K562 (cell line): Measurements from ENCODE around the gene CCDC186. TPM values are rescaled to one million over a fixed set of nuclear protein-coding genes. Genes with fewer than 3 reads are reported as not detected.

Source experiments
- ATAC-seq: fragments of 200-7000 bp; cut with Tn5 transposase; 3 replicates; pipeline ENCODE4 v1.9.1; 2020; ENCODE audit warnings: moderate library complexity
- BruUV-seq: library from RNA; stranded (reverse); fragments of 400-500 nt; replicated peaks from 2 replicates; lab custom pipeline; 2021; lab: Mats Ljungman, UMichigan
- CTCF ChIA-PET: fragments of 300-600 bp; formaldehyde crosslinking; extraction: SDS; loops from one replicate; lab custom pipeline; 2021; ENCODE audit warnings: low intra/inter-chr PET ratio; lab: Yijun Ruan, JAX
- POLR2A ChIA-PET: fragments of 300-600, 350-650 bp; sonication (Branson Sonifier 250); formaldehyde crosslinking; extraction: SDS; loops from one replicate; lab custom pipeline; 2021; ENCODE audit warnings: antibody characterized with exemption, inconsistent platforms; lab: Yijun Ruan, JAX
- DNase-seq, 4 experiments: peaks; one replicate each; pipeline versions ENCODE4 v3.0.0 to v3.0.0-alpha.2; 2011 to 2018; ENCODE audit warnings: low spot score in 3 of 4, mixed read lengths in 3 of 4; ENCODE audit errors: extremely low read depth in 1 of 4
- FAIRE-seq: peaks from 2 replicates; lab custom pipeline; 2011; peaks lifted over from hg19 to GRCh38; lab: Jason Lieb, UNC
- H2AFZ ChIP-seq: 2 replicates; pipeline ENCODE4 v1.6.0; 2011; ENCODE audit warnings: low read depth, low read length, control low read depth, inconsistent platforms
- H3K27ac ChIP-seq: fragments of 200-600 bp; 3 replicates; pipeline ENCODE4 v1.8.0; 2011; ENCODE audit warnings: low read depth, mild to moderate bottlenecking, control low read depth, inconsistent platforms, low read length, moderate library complexity, mixed read lengths; ENCODE audit errors: extremely low read depth
- H3K27me3 ChIP-seq, 2 experiments: fragments of 300-600 bp in 1 of 2; 2 replicates in 1 of 2; 3 replicates in 1 of 2; pipeline versions ENCODE4 v1.6.0 to v1.8.0; 2011; ENCODE audit warnings: inconsistent platforms in 2 of 2, low read length in 2 of 2, mild to moderate bottlenecking in 1 of 2, mixed read lengths in 1 of 2, moderate library complexity in 1 of 2; ENCODE audit not compliant: control insufficient read depth in 2 of 2, insufficient read depth in 2 of 2
- H3K36me3 ChIP-seq: fragments of 300-600 bp; 3 replicates; pipeline ENCODE4 v1.8.0; 2011; ENCODE audit warnings: mild to moderate bottlenecking, low read length, inconsistent platforms; ENCODE audit not compliant: control insufficient read depth, insufficient read depth
- H3K4me1 ChIP-seq, 2 experiments: fragments of 200-600 bp in 1 of 2; replicated peaks in 1 of 2; 2 replicates in 1 of 2; 3 replicates in 1 of 2; pipeline versions ENCODE4 v1.5.1 to v1.8.0; 2011; ENCODE audit warnings: inconsistent platforms in 2 of 2, low read length in 2 of 2, mild to moderate bottlenecking in 1 of 2, mixed read lengths in 1 of 2, moderate library complexity in 1 of 2; ENCODE audit not compliant: control insufficient read depth in 2 of 2, insufficient read depth in 2 of 2
- H3K4me2 ChIP-seq: 2 replicates; pipeline ENCODE4 v1.6.1; 2011; ENCODE audit warnings: low read length, control low read depth, inconsistent platforms, mixed read lengths; ENCODE audit not compliant: insufficient read depth
- H3K4me3 ChIP-seq: fragments of 200-600 bp; sonication (generic), shearing (Covaris generic); 2 replicates; pipeline ENCODE4 v1.5.1; 2016; ENCODE audit warnings: control low read depth, inconsistent platforms
- H3K79me2 ChIP-seq: fragments of 200-600 bp; 3 replicates; pipeline ENCODE4 v1.8.0; 2011; ENCODE audit warnings: low read length, inconsistent platforms; ENCODE audit not compliant: control insufficient read depth, insufficient read depth
- H3K9ac ChIP-seq, 2 experiments: 2 replicates each; pipeline versions ENCODE4 v1.6.0 to v1.6.1; 2011; ENCODE audit warnings: low read depth in 2 of 2, low read length in 2 of 2, control low read depth in 1 of 2, inconsistent platforms in 1 of 2, mild to moderate bottlenecking in 1 of 2, mixed read lengths in 1 of 2; ENCODE audit not compliant: insufficient read depth in 1 of 2
- H3K9me1 ChIP-seq: one replicate; pipeline ENCODE4 v1.6.0; 2011; ENCODE audit warnings: inconsistent platforms, mild to moderate bottlenecking, low read length, moderate library complexity; ENCODE audit not compliant: control insufficient read depth, insufficient read depth
- H3K9me3 ChIP-seq: replicated peaks from 2 replicates; pipeline ENCODE4 v1.5.1; 2011; ENCODE audit warnings: low read depth, low read length, inconsistent platforms; ENCODE audit not compliant: control insufficient read depth, insufficient read depth
- H4K20me1 ChIP-seq: replicated peaks from 2 replicates; pipeline ENCODE4 v1.6.1; 2011; ENCODE audit warnings: low read length, inconsistent platforms, mixed read lengths; ENCODE audit not compliant: control insufficient read depth, insufficient read depth
- DDX20 ChIP-seq: fragments of 450-650 bp; IDR thresholded peaks from 2 replicates; pipeline ENCODE4 v1.6.1; 2016; ENCODE audit warnings: missing genetic modification characterization, low read depth, mild to moderate bottlenecking, missing compliant biosample characterization, moderate library complexity
- DLX4 ChIP-seq: fragments of 250-450 bp; sonication (Bioruptor Pico); IDR thresholded peaks from 2 replicates; pipeline ENCODE4 v1.6.1; 2021; ENCODE audit warnings: mild to moderate bottlenecking
- DPF2 ChIP-seq: fragments of 450-650 bp; IDR thresholded peaks from 2 replicates; pipeline ENCODE4 v1.6.1; 2016
- GTF3C2 ChIP-seq: IDR thresholded peaks from 3 replicates; pipeline ENCODE4 v1.6.1; 2011; ENCODE audit warnings: borderline replicate concordance, mild to moderate bottlenecking, moderate library complexity; ENCODE audit not compliant: insufficient read length; ENCODE audit errors: extremely low read depth
- HBP1 ChIP-seq: fragments of 450-650 bp; formaldehyde crosslinking; IDR thresholded peaks from 2 replicates; pipeline ENCODE4 v1.4.0; 2022; ENCODE audit warnings: missing genetic modification characterization
- HDAC6 ChIP-seq: IDR thresholded peaks from 2 replicates; pipeline ENCODE4 v1.6.1; 2012; ENCODE audit warnings: low read depth, mild to moderate bottlenecking, control low read depth, inconsistent platforms, low read length, moderate library complexity
- MECOM ChIP-seq: fragments of 250-450 bp; sonication (Bioruptor Pico); IDR thresholded peaks from 2 replicates; pipeline ENCODE4 v1.8.0; 2022; ENCODE audit warnings: inconsistent platforms
- NR1H2 ChIP-seq: sonication (generic); formaldehyde crosslinking; IDR thresholded peaks from 2 replicates; pipeline ENCODE4 v1.4.0; 2020; ENCODE audit warnings: mild to moderate bottlenecking, missing genetic modification reagents
- SIX5 ChIP-seq, 2 experiments: IDR thresholded peaks; 2 replicates each; pipeline ENCODE4 v1.6.1; 2011; ENCODE audit warnings: low read length in 2 of 2, borderline replicate concordance in 1 of 2, low read depth in 1 of 2, mild to moderate bottlenecking in 1 of 2, moderate library complexity in 1 of 2; ENCODE audit not compliant: insufficient read depth in 1 of 2
- TOE1 ChIP-seq, 2 experiments: fragments of 450-650 bp in 1 of 2; sonication (generic) in 1 of 2; formaldehyde crosslinking in 1 of 2; IDR thresholded peaks; 2 replicates each; pipeline versions ENCODE4 v1.7.1 to v1.8.0; 2016 to 2022; ENCODE audit warnings: borderline replicate concordance in 2 of 2, mild to moderate bottlenecking in 2 of 2, antibody characterized with exemption in 1 of 2, inconsistent platforms in 1 of 2, low read depth in 1 of 2, missing genetic modification reagents in 1 of 2, moderate library complexity in 1 of 2
- ZBTB26 ChIP-seq: fragments of 450-650 bp; formaldehyde crosslinking; IDR thresholded peaks from 2 replicates; pipeline ENCODE4 v1.4.0; 2022; ENCODE audit warnings: missing genetic modification characterization
- ZNF280B ChIP-seq: fragments of 250-450 bp; sonication (Bioruptor Pico); IDR thresholded peaks from 2 replicates; pipeline ENCODE4 v1.5.1; 2021; ENCODE audit warnings: mild to moderate bottlenecking
- WGBS: fragments of 100-300 bp; shearing (Covaris generic); methylation state at CpG from one replicate; pipeline ENCODE4 v1.1.6; 2016; ENCODE audit warnings: low coverage, mixed read lengths; ENCODE audit not compliant: insufficient coverage; ENCODE audit errors: missing lambda C conversion rate; 5-methylcytosine and 5-hydroxymethylcytosine counted together
- in situ Hi-C: fragments of 300-500 bp; cut with MboI; formaldehyde crosslinking; loops from 4 replicates; pipeline ENCODE4 v1.15.0; 2018; ENCODE audit warnings: inconsistent platforms, mixed read lengths
- intact Hi-C: fragments of 100-400 bp; cut with micrococcal nuclease; formaldehyde crosslinking; loops from 2 replicates; pipeline ENCODE4 v1.14.2; 2022
- polyA plus RNA-seq, 8 experiments: library from polyadenylated mRNA; depleted of rRNA in 4 of 8; stranded (reverse) in 5 of 8; unstranded in 3 of 8; fragments of >200 nt; fragmentation: Nextera tagmentation in 2 of 8; fragmentation: Illumina TruSeq in 1 of 8; extraction: Ambion mirVana in 2 of 8; extraction: Trizol in 1 of 8; gene quantifications; 2 replicates each; pipeline versions ENCODE4 v1.2.1 to v1.2.3, GENCODE V29; 2011 to 2014; ENCODE audit warnings: inconsistent platforms in 1 of 8, missing spikeins in 1 of 8
- total RNA-seq, 7 experiments: library from RNA; depleted of rRNA in 6 of 7; stranded (reverse); fragments of >200 nt in 6 of 7; fragmentation: Illumina TruSeq in 2 of 7; extraction: Trizol in 2 of 7; gene quantifications; 2 replicates each; pipeline versions ENCODE4 v1.2.1 to v1.2.3, GENCODE V29; 2011 to 2021; ENCODE audit warnings: low replicate concordance in 1 of 7

CCDC186 gene
- total and polyA plus RNA-seq, 9 of the 15 experiments (the other 6 are each of a cell fraction or from before 2014, with no cell fraction given), result 2.0 to 7.5 (median 4.7) TPM

GRCh38 chr10:114202812-114203211, 28.8 kb upstream of the CCDC186 start:
- ChIA-PET CTCF (no interaction called here), POLR2A (interaction anchor here (0.8 to 1.3 kb wide), 2 partner anchors 9 to 14 kb away, joined by 3 to 4 read pairs; no protein-coding TSS in a partner anchor)
- ATAC-seq, result no peak
- WGBS, result 0% methylated on average over 3 of the region's 3 CpGs
- no peak for DNase-seq
- Histone ChIP-seq H3K4me1 (no peaks in the 10 kb centered on the region), H2AFZ (no peak overlapping the region), H3K27me3 (peaks cover 0 to 8% of the 10 kb centered on the region in 2 experiments; a peak in 2 of 5 replicates), H3K79me2 (no peaks in the 10 kb centered on the region), H3K27ac (no peak overlapping the region), H3K4me2 (no peak overlapping the region), H3K4me3 (no peak overlapping the region), H3K9me1 (no peaks in the 10 kb centered on the region), H3K9me3 (no peaks in the 10 kb centered on the region), H3K36me3 (no peaks in the 10 kb centered on the region), H3K9ac (no peak overlapping the region), H4K20me1 (no peaks in the 10 kb centered on the region)
- no TSS peak for BruUV-seq
- in situ Hi-C loops, result no loop called here
- intact Hi-C loops, result no loop called here
- no peak for FAIRE-seq
- TF ChIP-seq HDAC6 (no peak), DDX20 (tag) (no peak), NR1H2 (CRISPR knock-in tag) (no peak), DLX4 (CRISPR knock-in tag) (no peak), GTF3C2 (no peak), ZBTB26 (no peak), ZNF280B (no peak), HBP1 (no peak), MECOM (CRISPR knock-in tag) (no peak), TOE1 (IDR thresholded peaks at IDR 0.05; ENCODE audit: borderline replicate concordance) (no peak), TOE1 (CRISPR knock-in tag; IDR thresholded peaks at IDR 0.05; ENCODE audit: borderline replicate concordance, low read depth) (no peak), SIX5 (IDR thresholded peaks at IDR 0.05; ENCODE audit: borderline replicate concordance in 1 of 2, insufficient read depth in 1 of 2, low read depth in 1 of 2, low read length in 2 of 2) (no peak), DPF2 (no peak)
